Activated T-cell treated with anti-CD3 and anti-CD28 coated beads, Interleukin-2, amount 50 U/mL, for 4 hours (primary cell): Measurements from ENCODE around the gene RNASE8. TPM values are rescaled to one million over a fixed set of nuclear protein-coding genes. Genes with fewer than 3 reads are reported as not detected.

ENCODE experiments used
- ATAC-seq, 2 donors: fragments of 200-7000 bp; cut with Tn5 transposase; one replicate each; pipeline ENCODE4 v1.10.0; 2021
- DNase-seq: peaks from one replicate; pipeline ENCODE4 v3.0.0-alpha.2; 2020
- H3K27me3 Mint-ChIP-seq: one replicate; pipeline ENCODE4 v1.8.0; 2021; ENCODE audit warnings: low read depth, mixed read lengths
- H3K36me3 Mint-ChIP-seq: one replicate; pipeline ENCODE4 v1.8.0; 2022; ENCODE audit warnings: mixed read lengths; ENCODE audit not compliant: insufficient read depth
- H3K4me1 Mint-ChIP-seq: one replicate; pipeline ENCODE4 v1.8.0; 2021; ENCODE audit warnings: low read depth, mixed read lengths
- H3K4me3 Mint-ChIP-seq: one replicate; pipeline ENCODE4 v1.8.0; 2021; ENCODE audit warnings: mild to moderate bottlenecking, moderate library complexity, mixed read lengths
- H3K9me3 Mint-ChIP-seq: one replicate; pipeline ENCODE4 v1.8.0; 2021; ENCODE audit warnings: mixed read lengths
- total RNA-seq, 3 donors: library from RNA; stranded (reverse); gene quantifications; one replicate each; pipeline ENCODE4 v1.2.1, GENCODE V29; 2021

Gene RNASE8
- total RNA-seq, 3 donors from 2014 or later, result not detected

- H3K36me3 Mint-ChIP-seq, result no peaks in the 10 kb centered on the region
- ATAC-seq (no peak), DNase-seq (no peak)
- peak overlapping the region; percentile 76 for H3K4me3 Mint-ChIP-seq
- H3K9me3 Mint-ChIP-seq, result no peaks in the 10 kb centered on the region
- peaks cover 32% of the 10 kb centered on the region for H3K4me1 Mint-ChIP-seq
- H3K27me3 Mint-ChIP-seq, result peaks cover 57% of the 10 kb centered on the region
Measured at GRCh38 chr14:21069388-21070082, 11.9 kb downstream of the RNASE8 start.

DNA sequence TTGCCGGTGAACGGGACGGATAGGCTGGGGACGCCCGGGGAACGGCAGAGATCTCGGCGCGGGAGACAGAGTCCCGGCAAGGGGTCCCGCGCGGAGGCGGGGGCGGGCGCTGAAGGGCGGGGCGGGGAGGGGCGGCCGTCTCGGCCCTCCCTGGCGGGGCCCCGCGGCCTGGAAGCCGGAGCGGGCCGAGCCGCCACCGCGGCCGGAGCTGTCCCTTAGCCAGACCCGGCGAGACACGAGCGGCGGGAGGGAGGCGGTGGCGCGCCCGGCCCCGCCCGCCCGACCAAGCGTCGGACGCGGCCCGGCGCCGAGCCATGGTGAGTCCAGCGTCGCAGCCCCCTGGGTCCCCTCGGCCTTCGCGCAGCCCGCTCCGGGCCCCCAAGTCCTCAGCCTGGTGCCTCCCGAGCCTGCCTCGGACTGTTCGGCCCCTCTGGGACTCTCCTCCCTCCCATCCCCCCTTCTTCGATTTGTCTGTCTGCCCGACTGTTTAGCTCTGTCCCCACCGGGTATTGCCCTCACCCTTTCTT, 12.5 kb downstream of the RNASE8 start, which contains the start of gene ARHGEF40:
Gene ARHGEF40, plus strand, starts transcription at position 222 of the 527 bp plus-strand sequence. Its CDS starts 93 bp downstream, at position 315.
- peak; percentile 17 for DNase-seq
- Mint-ChIP-seq H3K27me3 (peaks cover 53% of the 10 kb centered on the region), H3K4me3 (peak within 1 kb of the TSS; percentile 78), H3K4me1 (peaks cover 32% of the 10 kb centered on the region), H3K9me3 (no peaks in the 10 kb centered on the region), H3K36me3 (no peaks in the 10 kb centered on the region)
- ATAC-seq, result peak; percentile 27 to 33

DNA sequence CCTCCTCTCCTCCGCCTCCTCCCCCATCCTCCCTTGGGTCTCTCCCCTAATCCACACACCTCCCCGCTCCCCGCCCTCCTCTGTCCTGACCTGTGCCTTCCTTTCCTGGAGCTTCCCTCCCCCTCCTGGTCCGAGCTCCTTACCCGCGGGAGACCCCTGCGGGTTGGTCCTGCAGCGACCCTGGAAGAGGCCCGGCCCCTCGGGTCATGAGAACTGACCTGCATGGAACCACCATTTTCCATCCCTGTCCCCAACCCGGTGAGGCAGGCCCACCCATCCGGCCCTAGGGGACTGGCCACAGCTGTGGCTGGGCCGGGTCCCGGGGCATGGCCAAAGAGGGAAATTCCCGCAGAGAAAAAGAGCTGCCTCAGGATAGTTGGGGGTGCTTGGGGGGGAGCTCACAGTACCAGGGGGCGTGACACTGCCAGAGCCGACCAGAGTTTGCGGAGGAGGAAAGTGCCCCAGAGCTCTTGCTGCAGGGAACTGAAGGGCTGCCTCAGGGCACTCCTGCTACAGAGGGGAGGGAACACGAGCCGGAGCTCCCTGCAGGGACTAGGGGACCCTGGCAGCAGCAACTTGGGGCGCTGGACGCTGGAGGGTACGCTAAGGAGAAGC, 13.1 kb downstream of the RNASE8 start:
- peak overlapping the region; percentile 78 for H3K4me3 Mint-ChIP-seq
- no peaks in the 10 kb centered on the region for H3K9me3 Mint-ChIP-seq
- ATAC-seq, result peak; percentile 22 to 35
- H3K4me1 Mint-ChIP-seq, result peaks cover 32% of the 10 kb centered on the region
- H3K27me3 Mint-ChIP-seq, result peaks cover 47% of the 10 kb centered on the region
- H3K36me3 Mint-ChIP-seq, result no peaks in the 10 kb centered on the region
- DNase-seq, result no peak

- Mint-ChIP-seq H3K9me3 (no peaks in the 10 kb centered on the region), H3K27me3 (peaks cover 44% of the 10 kb centered on the region), H3K36me3 (no peaks in the 10 kb centered on the region), H3K4me1 (peaks cover 32% of the 10 kb centered on the region), H3K4me3 (peak overlapping the region; percentile 78)
- DNase-seq (no peak), ATAC-seq (peak; percentile 49 to 52)
Measured at GRCh38 chr14:21071225-21072030, 13.8 kb downstream of the RNASE8 start.

DNA sequence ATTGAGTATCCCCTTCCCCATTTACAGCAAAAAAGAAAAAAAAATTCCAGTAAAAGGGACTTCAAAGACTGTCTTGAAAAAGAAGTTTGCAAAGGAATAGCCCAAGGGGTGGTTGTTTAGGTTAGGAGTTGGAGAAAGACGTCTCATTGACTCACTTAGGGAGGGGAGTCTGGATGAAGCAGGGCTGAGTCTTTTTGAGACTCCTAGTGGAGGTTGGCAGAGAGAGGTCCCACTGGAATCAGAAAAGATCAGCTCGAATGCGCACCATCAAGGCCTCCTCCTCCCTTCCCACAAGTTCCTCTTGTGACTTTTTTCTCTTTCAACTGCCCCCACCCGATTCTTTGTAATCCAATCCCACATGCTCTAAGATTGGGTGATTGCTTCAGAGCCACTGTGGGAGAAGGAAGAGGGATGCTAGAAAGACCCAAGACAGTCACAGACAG, 14.4 kb downstream of the RNASE8 start:
- peaks cover 38% of the 10 kb centered on the region for H3K27me3 Mint-ChIP-seq
- H3K4me3 Mint-ChIP-seq, result peak overlapping the region; percentile 78
- no peak for DNase-seq
- ATAC-seq, result no peak
- no peaks in the 10 kb centered on the region for H3K36me3 Mint-ChIP-seq
- H3K9me3 Mint-ChIP-seq, result no peaks in the 10 kb centered on the region
- peaks cover 32% of the 10 kb centered on the region for H3K4me1 Mint-ChIP-seq

DNA sequence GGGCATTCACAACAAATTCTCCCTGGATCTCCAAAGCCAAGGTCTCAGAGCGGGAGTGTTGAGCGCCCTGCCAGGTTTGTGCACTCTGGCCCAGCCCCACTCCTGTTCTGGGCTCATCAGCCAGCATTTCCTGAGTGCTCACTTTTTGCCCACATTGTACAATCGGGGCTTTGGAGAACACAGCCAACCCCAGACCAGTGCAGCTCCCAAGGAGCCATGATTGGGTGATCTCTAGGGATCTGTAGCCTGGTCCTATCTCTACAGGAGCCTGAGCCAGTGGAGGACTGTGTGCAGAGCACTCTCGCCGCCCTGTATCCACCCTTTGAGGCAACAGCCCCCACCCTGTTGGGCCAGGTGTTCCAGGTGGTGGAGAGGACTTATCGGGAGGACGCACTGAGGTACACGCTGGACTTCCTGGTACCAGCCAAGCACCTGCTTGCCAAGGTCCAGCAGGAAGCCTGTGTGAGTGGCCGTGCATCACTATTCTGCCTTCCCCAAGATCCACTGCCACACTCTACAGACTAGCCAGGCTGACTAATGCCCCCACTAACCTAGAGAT, 15.2 kb downstream of the RNASE8 start:
- H3K9me3 Mint-ChIP-seq, result no peaks in the 10 kb centered on the region

GRCh38 chr14:21073921-21074320, 16.3 kb downstream of the RNASE8 start:
- H3K27me3 Mint-ChIP-seq, result peaks cover 29% of the 10 kb centered on the region
- H3K4me3 Mint-ChIP-seq, result no peak overlapping the region
- H3K36me3 Mint-ChIP-seq, result no peaks in the 10 kb centered on the region
- DNase-seq, result no peak
- H3K4me1 Mint-ChIP-seq, result peaks cover 26% of the 10 kb centered on the region
- H3K9me3 Mint-ChIP-seq, result no peaks in the 10 kb centered on the region
- no peak for ATAC-seq

More for the DNA sequence above, 15.2 kb downstream of the RNASE8 start:
- no peak for ATAC-seq
- H3K4me3 Mint-ChIP-seq, result no peak overlapping the region
- no peaks in the 10 kb centered on the region for H3K36me3 Mint-ChIP-seq
- H3K27me3 Mint-ChIP-seq, result peaks cover 36% of the 10 kb centered on the region
- DNase-seq, result no peak
- H3K4me1 Mint-ChIP-seq, result peaks cover 32% of the 10 kb centered on the region

- peaks cover 19% of the 10 kb centered on the region for H3K4me1 Mint-ChIP-seq
- no peaks in the 10 kb centered on the region for H3K9me3 Mint-ChIP-seq
- no peak for ATAC-seq
- no peaks in the 10 kb centered on the region for H3K36me3 Mint-ChIP-seq
- peaks cover 22% of the 10 kb centered on the region for H3K27me3 Mint-ChIP-seq
- no peak for DNase-seq
- no peak overlapping the region for H3K4me3 Mint-ChIP-seq
Measured at GRCh38 chr14:21074398-21075272, 17.0 kb downstream of the RNASE8 start.

DNA sequence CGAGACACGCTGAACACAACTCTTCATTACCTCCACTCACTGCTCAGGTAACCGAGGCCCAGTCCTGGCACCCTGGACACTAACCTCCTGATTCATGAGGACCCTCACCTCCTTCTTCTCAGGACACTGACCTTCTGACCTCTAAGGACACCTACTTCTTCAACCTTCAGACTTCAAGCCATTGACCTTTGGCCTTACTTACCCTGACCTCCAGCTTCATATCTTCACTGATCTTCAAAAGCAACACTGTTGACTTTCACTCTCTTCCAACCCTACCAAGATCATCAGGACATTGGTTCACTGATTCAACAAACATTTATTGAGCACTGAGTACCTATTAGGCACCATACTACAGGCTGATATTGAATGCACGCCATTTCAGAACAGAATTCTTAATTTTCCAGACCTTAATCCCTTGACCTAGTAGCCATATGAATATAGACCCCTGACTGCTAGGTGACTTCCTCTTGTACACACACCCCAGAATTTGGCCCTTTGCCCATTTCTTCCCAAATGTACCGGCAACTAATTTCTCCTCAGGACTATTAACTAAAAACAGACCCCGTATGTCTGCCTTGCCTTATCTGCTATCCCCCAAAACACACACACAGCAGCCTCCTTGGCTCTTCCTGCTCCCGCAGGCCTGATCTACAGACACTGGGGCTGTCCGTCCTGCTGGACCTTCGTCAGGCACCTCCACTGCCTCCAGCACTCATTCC, 18.3 kb downstream of the RNASE8 start:
- ATAC-seq, result no peak
- H3K4me3 Mint-ChIP-seq, result no peak overlapping the region
- peaks cover 13% of the 10 kb centered on the region for H3K4me1 Mint-ChIP-seq

GRCh38 chr14:21077672-21078071, 20.1 kb downstream of the RNASE8 start:
- H3K4me1 Mint-ChIP-seq, result no peaks in the 10 kb centered on the region
- H3K36me3 Mint-ChIP-seq, result no peaks in the 10 kb centered on the region
- peaks cover 7% of the 10 kb centered on the region for H3K27me3 Mint-ChIP-seq
- H3K9me3 Mint-ChIP-seq, result no peaks in the 10 kb centered on the region
- ATAC-seq (no peak), DNase-seq (no peak)
- no peak overlapping the region for H3K4me3 Mint-ChIP-seq

More for the DNA sequence above, 18.3 kb downstream of the RNASE8 start:
- DNase-seq, result no peak
- Mint-ChIP-seq H3K36me3 (no peaks in the 10 kb centered on the region), H3K9me3 (no peaks in the 10 kb centered on the region), H3K27me3 (peaks cover 18% of the 10 kb centered on the region)

DNA sequence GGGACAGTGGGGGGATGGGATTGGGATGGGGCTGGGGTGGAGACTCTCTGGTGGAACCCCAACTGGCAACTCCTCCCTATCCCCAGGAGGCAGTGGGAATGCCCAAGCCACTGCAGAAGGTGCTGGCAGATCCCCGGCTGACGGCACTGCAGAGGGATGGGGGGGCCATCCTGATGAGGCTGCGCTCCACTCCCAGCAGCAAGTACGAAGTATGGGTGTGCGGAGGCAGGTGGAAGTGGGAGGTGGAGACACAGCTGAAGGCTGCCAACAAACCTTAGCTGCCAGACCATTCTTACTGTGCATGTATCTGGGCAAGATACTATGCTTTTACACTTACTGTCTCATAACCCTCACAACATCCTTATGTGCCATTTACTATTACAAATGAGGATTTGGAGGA, 20.7 kb downstream of the RNASE8 start:
- no peaks in the 10 kb centered on the region for H3K4me1 Mint-ChIP-seq
- H3K4me3 Mint-ChIP-seq, result no peak overlapping the region
- no peaks in the 10 kb centered on the region for H3K9me3 Mint-ChIP-seq
- H3K27me3 Mint-ChIP-seq, result peaks cover 4% of the 10 kb centered on the region
- no peak for DNase-seq
- no peak for ATAC-seq
- H3K36me3 Mint-ChIP-seq, result no peaks in the 10 kb centered on the region

GRCh38 chr14:21078726-21079125, 21.1 kb downstream of the RNASE8 start:
- ATAC-seq (no peak), DNase-seq (no peak)
- no peaks in the 10 kb centered on the region for H3K36me3 Mint-ChIP-seq
- H3K4me1 Mint-ChIP-seq, result no peaks in the 10 kb centered on the region
- H3K4me3 Mint-ChIP-seq, result no peak overlapping the region
- H3K27me3 Mint-ChIP-seq, result peaks cover 2% of the 10 kb centered on the region
- H3K9me3 Mint-ChIP-seq, result no peaks in the 10 kb centered on the region
